HepG2 (cell line): ENCODE measurements around the gene ITGB2. TPM values are rescaled to one million over a fixed set of nuclear protein-coding genes. Genes with fewer than 3 reads are reported as not detected.
A peak's percentile ranks its signal among the peaks of the same experiment; 100 is the strongest.

Experiments
- ATAC-seq: fragments of 200-7000 bp; cut with Tn5 transposase; 3 replicates; pipeline ENCODE4 v1.9.1; 2020; ENCODE audit warnings: mild to moderate bottlenecking, moderate library complexity
- BruUV-seq: library from RNA; stranded (reverse); fragments of 400-500 nt; replicated peaks from 2 replicates; lab custom pipeline; 2021; lab: Mats Ljungman, UMichigan
- CTCF ChIA-PET: fragments of 300-600 bp; formaldehyde crosslinking; extraction: SDS; loops from one replicate; lab custom pipeline; 2021; ENCODE audit warnings: low total read pairs, inconsistent platforms, low intra/inter-chr PET ratio; lab: Yijun Ruan, JAX
- POLR2A ChIA-PET: fragments of 350-600 bp; sonication (Branson Sonifier 250); formaldehyde crosslinking; loops from one replicate; lab custom pipeline; 2020; ENCODE audit warnings: antibody characterized with exemption, inconsistent platforms; lab: Yijun Ruan, JAX
- DNase-seq: peaks from one replicate; pipeline ENCODE4 v3.0.0-alpha.2; 2015; ENCODE audit warnings: low spot score
- FAIRE-seq: peaks from 3 replicates; lab custom pipeline; 2011; peaks lifted over from hg19 to GRCh38; lab: Jason Lieb, UNC
- H2AFZ ChIP-seq: one replicate; pipeline ENCODE4 v1.6.1; 2011; ENCODE audit warnings: low read length, inconsistent platforms
- H3K27ac ChIP-seq: fragments of 300-600 bp; 3 replicates; pipeline ENCODE4 v1.8.0; 2011; ENCODE audit warnings: mixed run types, mild to moderate bottlenecking, mixed read lengths, low read length, inconsistent platforms; ENCODE audit not compliant: insufficient read depth; ENCODE audit errors: extremely low read length
- H3K27me3 ChIP-seq, 2 experiments: fragments of 200-600 bp in 1 of 2; 2 replicates in 1 of 2; 3 replicates in 1 of 2; pipeline versions ENCODE4 v1.6.0 to v1.8.0; 2011; ENCODE audit warnings: low read length in 2 of 2, mild to moderate bottlenecking in 2 of 2, moderate library complexity in 2 of 2, inconsistent platforms in 1 of 2; ENCODE audit not compliant: insufficient read depth in 2 of 2, control insufficient read depth in 1 of 2
- H3K36me3 ChIP-seq, 2 experiments: fragments of 200-600 bp in 1 of 2; replicated peaks in 1 of 2; 2 replicates in 1 of 2; 3 replicates in 1 of 2; pipeline versions ENCODE4 v1.5.1 to v1.8.0; 2011; ENCODE audit warnings: low read length in 2 of 2, inconsistent platforms in 1 of 2; ENCODE audit not compliant: insufficient read depth in 2 of 2, control insufficient read depth in 1 of 2
- H3K4me1 ChIP-seq: 2 replicates; pipeline ENCODE4 v1.5.1; 2012; ENCODE audit warnings: low read length, inconsistent platforms; ENCODE audit not compliant: insufficient read depth
- H3K4me2 ChIP-seq: 2 replicates; pipeline ENCODE4 v1.6.0; 2011; ENCODE audit warnings: low read depth, low read length, inconsistent platforms
- H3K4me3 ChIP-seq, 3 experiments: fragments of 200-600 bp in 1 of 3; sonication (generic), shearing (Covaris generic) in 1 of 3; replicated peaks in 1 of 3; 2 replicates each; pipeline ENCODE4 v1.5.1; 2011 to 2016; ENCODE audit warnings: low read length in 3 of 3, inconsistent platforms in 2 of 3, low read depth in 2 of 3, mild to moderate bottlenecking in 2 of 3, control low read depth in 1 of 3, mixed read lengths in 1 of 3; ENCODE audit not compliant: insufficient read depth in 1 of 3
- H3K79me2 ChIP-seq: one replicate; pipeline ENCODE4 v1.6.1; 2011; ENCODE audit warnings: low read length, inconsistent platforms; ENCODE audit not compliant: insufficient read depth
- H3K9ac ChIP-seq: 2 replicates; pipeline ENCODE4 v1.6.0; 2011; ENCODE audit warnings: mild to moderate bottlenecking, low read depth, low read length, inconsistent platforms; ENCODE audit not compliant: insufficient read depth
- H3K9me3 ChIP-seq: 2 replicates; pipeline ENCODE4 v1.5.1; 2012; ENCODE audit warnings: mild to moderate bottlenecking, low read length
- H4K20me1 ChIP-seq: 2 replicates; pipeline ENCODE4 v1.6.0; 2011; ENCODE audit warnings: inconsistent platforms, mild to moderate bottlenecking, low read length, moderate library complexity; ENCODE audit not compliant: insufficient read depth
- AGO2 ChIP-seq: fragments of 200-400 bp; formaldehyde crosslinking; optimal IDR thresholded peaks from 2 replicates; pipeline ENCODE3; 2017; ENCODE audit warnings: mild to moderate bottlenecking, low read depth, low read length, moderate library complexity
- GMEB1 ChIP-seq: sonication (generic); formaldehyde crosslinking; IDR thresholded peaks from 2 replicates; pipeline ENCODE4 v1.5.1; 2020; ENCODE audit warnings: missing genetic modification reagents, mild to moderate bottlenecking, borderline replicate concordance
- HOXD1 ChIP-seq: sonication (generic); formaldehyde crosslinking; IDR thresholded peaks from 2 replicates; pipeline ENCODE4 v1.5.0; 2020; ENCODE audit warnings: missing genetic modification reagents
- MEIS2 ChIP-seq: sonication (generic); formaldehyde crosslinking; IDR thresholded peaks from 2 replicates; pipeline ENCODE4 v1.9.0; 2021; ENCODE audit warnings: mild to moderate bottlenecking, missing genetic modification reagents
- MIER3 ChIP-seq: IDR thresholded peaks from 2 replicates; pipeline ENCODE4 v1.6.1; 2016; ENCODE audit warnings: missing compliant biosample characterization, borderline replicate concordance
- POLR2A ChIP-seq, 2 experiments: IDR thresholded peaks; 2 replicates each; pipeline ENCODE4 v1.6.1; 2011; ENCODE audit warnings: low read depth in 2 of 2, low read length in 2 of 2, mild to moderate bottlenecking in 1 of 2, moderate library complexity in 1 of 2; ENCODE audit not compliant: insufficient read depth in 1 of 2
- RBFOX2 ChIP-seq: fragments of 200-400 bp; formaldehyde crosslinking; IDR thresholded peaks from 2 replicates; pipeline ENCODE4 v1.6.1; 2017; ENCODE audit warnings: low read depth, mild to moderate bottlenecking, low read length
- SMC3 ChIP-seq: IDR thresholded peaks from 2 replicates; pipeline ENCODE4 v1.6.1; 2011; ENCODE audit warnings: low read length, improper control_type of control experiment
- THYN1 ChIP-seq: sonication (generic); formaldehyde crosslinking; IDR thresholded peaks from 2 replicates; pipeline ENCODE4 v1.8.1; 2023; ENCODE audit warnings: low read depth, mild to moderate bottlenecking, moderate library complexity, missing genetic modification reagents, borderline replicate concordance
- TRIM24 ChIP-seq: sonication (generic); formaldehyde crosslinking; IDR thresholded peaks from 2 replicates; pipeline ENCODE4 v1.8.0; 2022; ENCODE audit warnings: mild to moderate bottlenecking, missing genetic modification reagents
- XBP1 ChIP-seq: sonication (generic); formaldehyde crosslinking; IDR thresholded peaks from 2 replicates; pipeline ENCODE4 v1.5.0; 2020; ENCODE audit warnings: missing genetic modification reagents
- ZBTB33 ChIP-seq: sonication (generic); formaldehyde crosslinking; IDR thresholded peaks from 2 replicates; pipeline ENCODE4 v1.4.0; 2020; ENCODE audit warnings: missing genetic modification reagents
- ZBTB38 ChIP-seq: sonication (generic); formaldehyde crosslinking; IDR thresholded peaks from 2 replicates; pipeline ENCODE4 v1.5.1; 2020; ENCODE audit warnings: mild to moderate bottlenecking, missing genetic modification reagents
- ZNF124 ChIP-seq: sonication (generic); formaldehyde crosslinking; IDR thresholded peaks from 2 replicates; pipeline ENCODE4 v1.4.0; 2020; ENCODE audit warnings: missing genetic modification reagents
- ZNF761 ChIP-seq: sonication (generic); formaldehyde crosslinking; conservative IDR thresholded peaks from 2 replicates; pipeline ENCODE4 v1.4.0; 2020; ENCODE audit warnings: mild to moderate bottlenecking, missing genetic modification reagents
- WGBS: methylation state at CpG from one replicate; pipeline ENCODE4 v1.1.6; 2017; ENCODE audit warnings: low lambda C conversion rate; 5-methylcytosine and 5-hydroxymethylcytosine counted together
- in situ Hi-C: cut with HindIII; loops from 2 replicates; pipeline ENCODE4 v1.10.0; 2017; ENCODE audit warnings: low pct_unique_long_range_greater_than_20kb; ENCODE audit not compliant: extremely low pct_ligation_motif_present
- intact Hi-C: fragments of 100-400 bp; cut with micrococcal nuclease; formaldehyde crosslinking; loops from one replicate; pipeline ENCODE4 v1.10.0; 2022; ENCODE audit not compliant: unreplicated experiment
- polyA plus RNA-seq, 8 experiments: library from polyadenylated mRNA; depleted of rRNA in 3 of 8; stranded (reverse) in 7 of 8; unstranded in 1 of 8; fragments of >200 nt; fragmentation: Illumina TruSeq in 4 of 8; extraction: Trizol in 4 of 8; gene quantifications; 2 replicates each; pipeline versions ENCODE4 v1.2.1 to v1.2.3, GENCODE V29; 2011 to 2016; ENCODE audit warnings: low read depth in 4 of 8, missing spikeins in 1 of 8, mixed read lengths in 1 of 8; ENCODE audit not compliant: insufficient read depth in 1 of 8
- total RNA-seq, 5 experiments: library from RNA; depleted of rRNA; stranded (reverse); fragments of >200 nt; fragmentation: Illumina TruSeq; extraction: Trizol; gene quantifications; 2 replicates each; pipeline ENCODE4 v1.2.3, GENCODE V29; 2016; ENCODE audit warnings: low read depth in 1 of 5
- TF ChIP-seq, protein P1 (sequence below): sonication (generic); formaldehyde crosslinking; IDR thresholded peaks from 2 replicates; pipeline ENCODE4 v1.4.0; 2020; ENCODE audit warnings: missing genetic modification reagents, mild to moderate bottlenecking, borderline replicate concordance
- TF ChIP-seq, protein P2 (sequence below): IDR thresholded peaks from 2 replicates; pipeline ENCODE4 v1.6.1; 2016

Gene ITGB2
- total and polyA plus RNA-seq, 2 of the 13 experiments (the other 11 are each of a cell fraction or from before 2014, with no cell fraction given), result 4.2 to 18.0 TPM

GRCh38 chr21:44862869-44863685 lies 57.6 kb downstream of the ITGB2 start:
- peaks cover 94% of the 10 kb centered on the region for H3K79me2 ChIP-seq
- POLR2A ChIA-PET, result no interaction called here
- peaks cover 100% of the 10 kb centered on the region for H4K20me1 ChIP-seq
- H3K9me3 ChIP-seq, result no peaks in the 10 kb centered on the region
- intact Hi-C loops (no loop called here), in situ Hi-C loops (no loop called here)
- FAIRE-seq (no peak), DNase-seq (no peak), ATAC-seq (no peak)
- H2AFZ ChIP-seq, result no peak overlapping the region
- no peak overlapping the region for H3K27ac ChIP-seq
- H3K9ac ChIP-seq, result no peak overlapping the region
- WGBS, result 93% methylated on average over 7 of the region's 25 CpGs
- no TSS peak for BruUV-seq
- H3K27me3 ChIP-seq, result no peaks in the 10 kb centered on the region
- H3K36me3 ChIP-seq, result peaks cover 55 to 91% of the 10 kb centered on the region in 2 experiments
- no peak overlapping the region for H3K4me3 ChIP-seq
- H3K4me1 ChIP-seq, result peaks cover 64% of the 10 kb centered on the region
- CTCF ChIA-PET, result no interaction called here
- no peak overlapping the region for H3K4me2 ChIP-seq
- no peak for TF ChIP-seq SMC3
- TF ChIP-seq, protein P1, sequence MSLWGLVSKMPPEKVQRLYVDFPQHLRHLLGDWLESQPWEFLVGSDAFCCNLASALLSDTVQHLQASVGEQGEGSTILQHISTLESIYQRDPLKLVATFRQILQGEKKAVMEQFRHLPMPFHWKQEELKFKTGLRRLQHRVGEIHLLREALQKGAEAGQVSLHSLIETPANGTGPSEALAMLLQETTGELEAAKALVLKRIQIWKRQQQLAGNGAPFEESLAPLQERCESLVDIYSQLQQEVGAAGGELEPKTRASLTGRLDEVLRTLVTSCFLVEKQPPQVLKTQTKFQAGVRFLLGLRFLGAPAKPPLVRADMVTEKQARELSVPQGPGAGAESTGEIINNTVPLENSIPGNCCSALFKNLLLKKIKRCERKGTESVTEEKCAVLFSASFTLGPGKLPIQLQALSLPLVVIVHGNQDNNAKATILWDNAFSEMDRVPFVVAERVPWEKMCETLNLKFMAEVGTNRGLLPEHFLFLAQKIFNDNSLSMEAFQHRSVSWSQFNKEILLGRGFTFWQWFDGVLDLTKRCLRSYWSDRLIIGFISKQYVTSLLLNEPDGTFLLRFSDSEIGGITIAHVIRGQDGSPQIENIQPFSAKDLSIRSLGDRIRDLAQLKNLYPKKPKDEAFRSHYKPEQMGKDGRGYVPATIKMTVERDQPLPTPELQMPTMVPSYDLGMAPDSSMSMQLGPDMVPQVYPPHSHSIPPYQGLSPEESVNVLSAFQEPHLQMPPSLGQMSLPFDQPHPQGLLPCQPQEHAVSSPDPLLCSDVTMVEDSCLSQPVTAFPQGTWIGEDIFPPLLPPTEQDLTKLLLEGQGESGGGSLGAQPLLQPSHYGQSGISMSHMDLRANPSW (CRISPR knock-in tag), result no peak
- TF ChIP-seq HOXD1 (CRISPR knock-in tag), result no peak
- TF ChIP-seq GMEB1 (CRISPR knock-in tag), result no peak
- TF ChIP-seq, protein P2, sequence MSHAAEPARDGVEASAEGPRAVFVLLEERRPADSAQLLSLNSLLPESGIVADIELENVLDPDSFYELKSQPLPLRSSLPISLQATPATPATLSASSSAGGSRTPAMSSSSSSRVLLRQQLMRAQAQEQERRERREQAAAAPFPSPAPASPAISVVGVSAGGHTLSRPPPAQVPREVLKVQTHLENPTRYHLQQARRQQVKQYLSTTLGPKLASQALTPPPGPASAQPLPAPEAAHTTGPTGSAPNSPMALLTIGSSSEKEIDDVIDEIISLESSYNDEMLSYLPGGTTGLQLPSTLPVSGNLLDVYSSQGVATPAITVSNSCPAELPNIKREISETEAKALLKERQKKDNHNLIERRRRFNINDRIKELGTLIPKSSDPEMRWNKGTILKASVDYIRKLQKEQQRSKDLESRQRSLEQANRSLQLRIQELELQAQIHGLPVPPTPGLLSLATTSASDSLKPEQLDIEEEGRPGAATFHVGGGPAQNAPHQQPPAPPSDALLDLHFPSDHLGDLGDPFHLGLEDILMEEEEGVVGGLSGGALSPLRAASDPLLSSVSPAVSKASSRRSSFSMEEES (CRISPR knock-in tag), result no peak
- peak; percentile 45; the same call in 1 of the 2 replicates for TF ChIP-seq ZBTB33 (CRISPR knock-in tag)
- no peak for TF ChIP-seq THYN1 (CRISPR knock-in tag)
- TF ChIP-seq MEIS2 (CRISPR knock-in tag), result no peak
- TF ChIP-seq XBP1 (CRISPR knock-in tag), result no peak
- no peak for TF ChIP-seq ZNF124 (CRISPR knock-in tag)
- TF ChIP-seq POLR2A (IDR thresholded peaks at IDR 0.05; ENCODE audit: insufficient read depth in 1 of 2, low read depth in 2 of 2, low read length in 2 of 2), result 0 out of 4 replicates have a peak, but pooled peaks of 1 of the 2 experiments have one; percentile 35
- TF ChIP-seq RBFOX2, result 0 out of 2 replicates have a peak, but pooled peaks have one; percentile 32
- TF ChIP-seq TRIM24, result no peak
- TF ChIP-seq MIER3, result no peak
- TF ChIP-seq AGO2, result peak; percentile 73
- TF ChIP-seq ZNF761 (CRISPR knock-in tag), result no peak
- peak; percentile 80 for TF ChIP-seq ZBTB38 (CRISPR knock-in tag)
